SK-N-SH (cell line): ENCODE measurements around the gene NTSR1. TPM values are rescaled to one million over a fixed set of nuclear protein-coding genes. Genes with fewer than 3 reads are reported as not detected.

ENCODE experiments used
- CTCF ChIA-PET: fragments of 300-600, 350-600 bp; formaldehyde crosslinking; extraction: SDS; loops from one replicate; lab custom pipeline; 2021; lab: Yijun Ruan, JAX
- POLR2A ChIA-PET: fragments of 350-600 bp; sonication (Branson Sonifier 250); formaldehyde crosslinking; extraction: SDS; loops from one replicate; lab custom pipeline; 2020; ENCODE audit warnings: antibody characterized with exemption, inconsistent platforms; lab: Yijun Ruan, JAX
- DNase-seq: peaks from one replicate; pipeline ENCODE4 v3.0.0; 2012
- H2AFZ ChIP-seq: fragments of 200-600 bp; sonication (generic); 2 replicates; pipeline ENCODE4 v1.8.1; 2016; ENCODE audit warnings: antibody characterized with exemption, mild to moderate bottlenecking, low read depth
- H3F3A ChIP-seq: fragments of 200-600 bp; sonication (generic); replicated peaks from 2 replicates; pipeline ENCODE3; 2016; ENCODE audit warnings: antibody characterized with exemption, mild to moderate bottlenecking; ENCODE audit not compliant: insufficient read depth
- H3K27ac ChIP-seq, 2 experiments: fragments of 200-500 bp in 1 of 2; fragments of 200-600 bp in 1 of 2; sonication (Bioruptor generic) in 1 of 2; sonication (generic), shearing (Covaris generic) in 1 of 2; 2 replicates each; pipeline versions ENCODE4 v1.5.1 to v1.6.1; 2014 to 2016; ENCODE audit warnings: low read depth in 2 of 2, inconsistent platforms in 1 of 2, low read length in 1 of 2, mild to moderate bottlenecking in 1 of 2, mixed read lengths in 1 of 2
- H3K27me3 ChIP-seq: fragments of 200-600 bp; sonication (generic), shearing (Covaris generic); 2 replicates; pipeline ENCODE4 v1.6.1; 2016; ENCODE audit warnings: mixed run types; ENCODE audit not compliant: insufficient read depth
- H3K36me3 ChIP-seq, 2 experiments: fragments of 200-500 bp in 1 of 2; fragments of 200-600 bp in 1 of 2; sonication (Bioruptor generic) in 1 of 2; sonication (generic) in 1 of 2; replicated peaks in 1 of 2; 2 replicates each; pipeline versions ENCODE3 to v1.5.1; 2014 to 2016; ENCODE audit warnings: low read length in 1 of 2, mild to moderate bottlenecking in 1 of 2; ENCODE audit not compliant: insufficient read depth in 2 of 2, control insufficient read depth in 1 of 2
- H3K4me1 ChIP-seq, 2 experiments: fragments of 200-500 bp in 1 of 2; fragments of 200-600 bp in 1 of 2; sonication (Bioruptor generic) in 1 of 2; sonication (generic), shearing (Covaris generic) in 1 of 2; 2 replicates each; pipeline versions ENCODE4 v1.5.1 to v1.6.1; 2014 to 2016; ENCODE audit warnings: low read depth in 1 of 2, low read length in 1 of 2, mixed run types in 1 of 2; ENCODE audit not compliant: insufficient read depth in 2 of 2, control insufficient read depth in 1 of 2
- H3K4me2 ChIP-seq: fragments of 200-600 bp; sonication (generic), shearing (Covaris generic); 2 replicates; pipeline ENCODE4 v1.6.1; 2017; ENCODE audit warnings: mixed run types
- H3K4me3 ChIP-seq, 2 experiments: fragments of 200-500 bp in 1 of 2; fragments of 200-600 bp in 1 of 2; sonication (Bioruptor generic) in 1 of 2; sonication (generic), shearing (Covaris generic) in 1 of 2; 2 replicates each; pipeline versions ENCODE4 v1.5.1 to v1.8.1; 2014 to 2016; ENCODE audit warnings: low read depth in 2 of 2, inconsistent platforms in 1 of 2, low read length in 1 of 2, mild to moderate bottlenecking in 1 of 2, mixed read lengths in 1 of 2, moderate library complexity in 1 of 2
- H3K79me2 ChIP-seq: fragments of 200-600 bp; sonication (generic); 2 replicates; pipeline ENCODE4 v1.8.1; 2017; ENCODE audit warnings: mild to moderate bottlenecking; ENCODE audit not compliant: insufficient read depth
- H3K9ac ChIP-seq: fragments of 200-600 bp; sonication (generic); 2 replicates; pipeline ENCODE4 v1.6.1; 2017; ENCODE audit warnings: mixed run types
- H3K9me2 ChIP-seq: fragments of 200-600 bp; sonication (generic); 2 replicates; pipeline ENCODE4 v1.6.1; 2017; ENCODE audit warnings: mixed run types
- H3K9me3 ChIP-seq: fragments of 200-600 bp; sonication (generic); 2 replicates; pipeline ENCODE4 v1.6.1; 2017; ENCODE audit warnings: mixed run types, mild to moderate bottlenecking, moderate library complexity
- H4K20me1 ChIP-seq: fragments of 200-600 bp; sonication (generic); 2 replicates; pipeline ENCODE4 v1.6.1; 2017; ENCODE audit warnings: mild to moderate bottlenecking, mixed run types; ENCODE audit not compliant: insufficient read depth
- EZH2phosphoT487 ChIP-seq: fragments of 200-600 bp; sonication (generic); IDR thresholded peaks from 2 replicates; pipeline ENCODE4 v1.6.1; 2017; ENCODE audit warnings: low read depth, mixed run types, mild to moderate bottlenecking, antibody characterized with exemption, moderate library complexity, borderline replicate concordance
- JUND ChIP-seq: IDR thresholded peaks from 2 replicates; pipeline ENCODE4 v1.4.0; 2012
- POLR2AphosphoS5 ChIP-seq: IDR thresholded peaks from 2 replicates; pipeline ENCODE4 v1.6.1; 2012; ENCODE audit warnings: low read depth, low read length
- SMC3 ChIP-seq: IDR thresholded peaks from 2 replicates; pipeline ENCODE4 v1.6.1; 2012; ENCODE audit warnings: low read depth, low read length, improper control_type of control experiment
- WGBS: methylation state at CpG from one replicate; pipeline ENCODE4 v1.1.6; 2017; ENCODE audit warnings: low lambda C conversion rate; 5-methylcytosine and 5-hydroxymethylcytosine counted together
- polyA plus RNA-seq, 3 experiments: library from polyadenylated mRNA; depleted of rRNA; stranded (reverse); fragments of >200 nt; gene quantifications; 2 replicates each; pipeline ENCODE4 v1.2.3, GENCODE V29; 2012
- TF ChIP-seq, protein P1 (sequence below): IDR thresholded peaks from 2 replicates; pipeline ENCODE4; 2012
- TF ChIP-seq, protein P2 (sequence below): IDR thresholded peaks from 2 replicates; pipeline ENCODE4 v1.4.0; 2012; ENCODE audit warnings: low read depth, borderline replicate concordance
- TF ChIP-seq, protein P3 (sequence below): fragments of 150-350 bp; IDR thresholded peaks from 2 replicates; pipeline ENCODE4 v1.6.1; 2017; ENCODE audit warnings: antibody characterized with exemption, low read length, low read depth, borderline replicate concordance
- TF ChIP-seq, protein P4 (sequence below): IDR thresholded peaks from 2 replicates; pipeline ENCODE4 v1.4.0; 2012; ENCODE audit warnings: low read depth

The NTSR1 gene
- polyA plus RNA-seq, 1 of the 3 experiments (the other 2 are of a cell fraction): 8.2 TPM

DNA sequence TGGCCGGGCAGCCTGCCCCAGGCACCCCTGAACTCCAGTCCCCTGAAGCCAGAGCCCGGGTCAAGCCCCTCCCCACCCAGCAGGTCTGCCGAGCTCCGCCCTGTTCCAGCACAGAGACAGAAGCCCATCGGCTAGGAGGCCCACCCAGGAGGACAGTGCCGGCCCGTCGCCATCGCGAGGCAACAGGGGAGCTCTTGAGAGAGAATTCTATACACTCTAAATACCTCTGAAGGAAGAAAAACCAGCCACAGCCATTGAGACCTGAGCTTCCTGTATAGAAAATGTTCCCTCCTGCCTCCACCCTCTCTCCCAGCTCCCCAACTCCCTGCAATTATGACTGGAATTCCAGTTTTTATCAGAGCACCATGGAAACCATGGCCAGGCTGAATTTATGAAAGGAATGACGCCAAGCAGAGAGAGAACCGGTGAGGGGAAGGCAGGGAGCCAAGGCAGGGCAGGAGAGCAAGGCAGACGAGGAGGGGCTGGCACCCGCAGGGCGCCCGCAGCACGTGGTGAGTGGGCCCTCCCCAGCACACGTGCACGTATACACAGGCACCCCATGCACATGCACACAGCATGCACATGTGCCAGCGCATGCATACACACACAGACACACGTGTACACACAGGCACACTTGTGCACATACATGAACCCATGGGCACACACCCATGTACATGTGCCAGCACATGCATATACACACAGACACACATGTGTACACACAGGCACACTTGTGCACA lies 60.1 kb downstream of the NTSR1 start:
- no peaks in the 10 kb centered on the region for H3K9me2 ChIP-seq
- H3K27me3 ChIP-seq: no peaks in the 10 kb centered on the region
- H3K9ac ChIP-seq: no peak overlapping the region
- no peaks in the 10 kb centered on the region for H3F3A ChIP-seq
- 0 out of 2 replicates have a peak overlapping the region, but pooled peaks have one; percentile 19 for H3K4me2 ChIP-seq
- no peaks in the 10 kb centered on the region for H3K9me3 ChIP-seq
- H3K79me2 ChIP-seq: no peaks in the 10 kb centered on the region
- no peak overlapping the region for H2AFZ ChIP-seq
- POLR2A ChIA-PET: interaction anchor here (0.6 kb wide), 1 partner anchor 382 kb away, joined by 3 read pairs; the partner anchor contains the start of gene RPS21
- CTCF ChIA-PET: interaction anchor here (0.6 to 1.2 kb wide), 3 partner anchors 22 to 752 kb away, joined by 3 to 7 read pairs (median 3); no protein-coding TSS in a partner anchor
- peak overlapping the region in 1 of 2 experiments; percentile 31; a peak in 1 of 4 replicates for H3K27ac ChIP-seq
- TF ChIP-seq, protein P1, sequence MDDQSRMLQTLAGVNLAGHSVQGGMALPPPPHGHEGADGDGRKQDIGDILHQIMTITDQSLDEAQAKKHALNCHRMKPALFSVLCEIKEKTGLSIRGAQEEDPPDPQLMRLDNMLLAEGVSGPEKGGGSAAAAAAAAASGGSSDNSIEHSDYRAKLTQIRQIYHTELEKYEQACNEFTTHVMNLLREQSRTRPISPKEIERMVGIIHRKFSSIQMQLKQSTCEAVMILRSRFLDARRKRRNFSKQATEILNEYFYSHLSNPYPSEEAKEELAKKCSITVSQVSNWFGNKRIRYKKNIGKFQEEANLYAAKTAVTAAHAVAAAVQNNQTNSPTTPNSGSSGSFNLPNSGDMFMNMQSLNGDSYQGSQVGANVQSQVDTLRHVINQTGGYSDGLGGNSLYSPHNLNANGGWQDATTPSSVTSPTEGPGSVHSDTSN: no peak
- TF ChIP-seq, protein P2, sequence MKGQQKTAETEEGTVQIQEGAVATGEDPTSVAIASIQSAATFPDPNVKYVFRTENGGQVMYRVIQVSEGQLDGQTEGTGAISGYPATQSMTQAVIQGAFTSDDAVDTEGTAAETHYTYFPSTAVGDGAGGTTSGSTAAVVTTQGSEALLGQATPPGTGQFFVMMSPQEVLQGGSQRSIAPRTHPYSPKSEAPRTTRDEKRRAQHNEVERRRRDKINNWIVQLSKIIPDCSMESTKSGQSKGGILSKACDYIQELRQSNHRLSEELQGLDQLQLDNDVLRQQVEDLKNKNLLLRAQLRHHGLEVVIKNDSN: no peak
- TF ChIP-seq JUND (no peak), POLR2AphosphoS5 (no peak)
- TF ChIP-seq, protein P3, sequence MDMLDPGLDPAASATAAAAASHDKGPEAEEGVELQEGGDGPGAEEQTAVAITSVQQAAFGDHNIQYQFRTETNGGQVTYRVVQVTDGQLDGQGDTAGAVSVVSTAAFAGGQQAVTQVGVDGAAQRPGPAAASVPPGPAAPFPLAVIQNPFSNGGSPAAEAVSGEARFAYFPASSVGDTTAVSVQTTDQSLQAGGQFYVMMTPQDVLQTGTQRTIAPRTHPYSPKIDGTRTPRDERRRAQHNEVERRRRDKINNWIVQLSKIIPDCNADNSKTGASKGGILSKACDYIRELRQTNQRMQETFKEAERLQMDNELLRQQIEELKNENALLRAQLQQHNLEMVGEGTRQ: no peak
- no peaks in the 10 kb centered on the region for H3K36me3 ChIP-seq
- no peak for DNase-seq
- WGBS: 56% methylated on average over 8 of the region's 21 CpGs
- H4K20me1 ChIP-seq: no peaks in the 10 kb centered on the region
- peaks cover 0 to 21% of the 10 kb centered on the region in 2 experiments; a peak in 2 of 4 replicates for H3K4me1 ChIP-seq
- H3K4me3 ChIP-seq: no peak overlapping the region

DNA sequence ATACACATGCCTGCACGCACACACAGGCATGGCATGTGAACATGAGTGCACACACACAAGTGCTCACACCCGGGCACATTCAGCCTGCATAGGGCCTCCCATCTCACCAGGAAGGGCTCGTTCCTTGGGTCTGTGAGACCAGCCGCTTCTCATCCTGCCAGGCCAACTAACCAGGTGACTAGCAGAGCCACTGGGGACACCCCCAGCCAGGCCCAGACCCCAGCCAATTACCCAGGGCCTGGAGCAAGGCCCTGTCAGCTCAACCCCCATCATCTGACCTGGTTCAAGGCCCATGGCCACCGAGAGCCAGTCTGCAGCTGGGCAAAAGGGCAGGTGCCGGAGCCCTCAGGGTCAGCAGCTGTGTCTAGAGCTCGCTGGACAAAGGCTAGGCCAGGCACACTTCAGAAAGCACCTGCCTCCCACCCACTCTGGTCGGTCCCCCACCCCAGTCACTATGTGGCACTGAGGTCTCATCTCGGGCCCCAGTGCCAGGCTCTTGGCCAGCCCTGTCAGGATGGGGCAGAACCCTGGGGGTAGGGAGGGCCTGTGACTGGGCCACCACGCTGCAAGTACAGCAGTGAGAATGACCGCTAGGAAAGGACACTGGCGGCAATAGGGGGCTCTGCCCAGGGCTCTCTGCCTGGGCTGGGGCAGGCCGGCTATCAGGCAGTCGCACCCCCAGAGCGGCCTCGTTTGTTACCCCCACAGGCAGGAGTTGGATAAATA lies 60.9 kb downstream of the NTSR1 start:
- Histone ChIP-seq H3K9me3 (no peaks in the 10 kb centered on the region), H3K4me2 (no peak overlapping the region), H3F3A (no peaks in the 10 kb centered on the region), H3K79me2 (no peaks in the 10 kb centered on the region), H4K20me1 (no peaks in the 10 kb centered on the region), H2AFZ (no peak overlapping the region), H3K4me3 (no peak overlapping the region), H3K27ac (no peak overlapping the region), H3K4me1 (peaks cover 0 to 21% of the 10 kb centered on the region in 2 experiments; a peak in 2 of 4 replicates), H3K9ac (no peak overlapping the region), H3K27me3 (no peaks in the 10 kb centered on the region), H3K36me3 (no peaks in the 10 kb centered on the region), H3K9me2 (no peaks in the 10 kb centered on the region)
- no peak for DNase-seq
- POLR2A ChIA-PET: no interaction called here
- CTCF ChIA-PET: interaction anchor here (1.7 kb wide), 1 partner anchor 21 kb away, joined by 6 read pairs; no protein-coding TSS in a partner anchor
- TF ChIP-seq EZH2phosphoT487: no peak
- TF ChIP-seq POLR2AphosphoS5: no peak
- TF ChIP-seq, protein P4, sequence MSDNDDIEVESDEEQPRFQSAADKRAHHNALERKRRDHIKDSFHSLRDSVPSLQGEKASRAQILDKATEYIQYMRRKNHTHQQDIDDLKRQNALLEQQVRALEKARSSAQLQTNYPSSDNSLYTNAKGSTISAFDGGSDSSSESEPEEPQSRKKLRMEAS: no peak
- TF ChIP-seq SMC3: no peak
- 85% methylated on average over 7 of the region's 16 CpGs for WGBS
